GM19351 (cell line): ENCODE measurements around the gene PCDHGB4.
"Not testable (repeated sequence)": the region's sequence is repeated elsewhere in the genome, so short reads cannot be mapped to it uniquely, and the experiment has no call there.

ENCODE experiments used
- ATAC-seq: cut with Tn5 transposase; IDR thresholded peaks from one replicate; pipeline ENCODE4 v1.9.1; 2021; ENCODE audit warnings: mild to moderate bottlenecking, moderate library complexity; ENCODE audit not compliant: unreplicated experiment

PCDHGB4 gene

DNA sequence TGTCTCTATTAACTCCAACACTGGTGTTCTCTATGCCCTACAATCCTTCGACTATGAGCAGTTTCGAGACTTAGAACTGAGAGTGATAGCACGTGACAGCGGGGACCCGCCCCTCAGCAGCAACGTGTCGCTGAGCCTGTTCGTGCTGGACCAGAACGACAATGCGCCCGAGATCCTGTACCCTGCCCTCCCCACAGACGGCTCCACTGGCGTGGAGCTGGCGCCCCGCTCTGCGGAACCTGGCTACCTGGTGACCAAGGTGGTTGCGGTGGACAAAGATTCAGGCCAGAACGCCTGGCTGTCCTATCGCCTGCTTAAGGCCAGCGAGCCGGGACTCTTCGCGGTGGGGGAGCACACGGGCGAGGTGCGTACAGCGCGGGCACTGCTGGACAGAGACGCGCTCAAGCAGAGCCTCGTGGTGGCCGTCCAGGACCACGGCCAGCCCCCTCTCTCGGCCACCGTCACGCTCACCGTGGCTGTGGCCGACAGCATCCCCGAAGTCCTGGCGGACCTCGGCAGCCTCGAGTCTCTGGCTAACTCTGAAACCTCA is 35.3 kb downstream of the PCDHGB4 start:
- ATAC-seq: no peak

DNA sequence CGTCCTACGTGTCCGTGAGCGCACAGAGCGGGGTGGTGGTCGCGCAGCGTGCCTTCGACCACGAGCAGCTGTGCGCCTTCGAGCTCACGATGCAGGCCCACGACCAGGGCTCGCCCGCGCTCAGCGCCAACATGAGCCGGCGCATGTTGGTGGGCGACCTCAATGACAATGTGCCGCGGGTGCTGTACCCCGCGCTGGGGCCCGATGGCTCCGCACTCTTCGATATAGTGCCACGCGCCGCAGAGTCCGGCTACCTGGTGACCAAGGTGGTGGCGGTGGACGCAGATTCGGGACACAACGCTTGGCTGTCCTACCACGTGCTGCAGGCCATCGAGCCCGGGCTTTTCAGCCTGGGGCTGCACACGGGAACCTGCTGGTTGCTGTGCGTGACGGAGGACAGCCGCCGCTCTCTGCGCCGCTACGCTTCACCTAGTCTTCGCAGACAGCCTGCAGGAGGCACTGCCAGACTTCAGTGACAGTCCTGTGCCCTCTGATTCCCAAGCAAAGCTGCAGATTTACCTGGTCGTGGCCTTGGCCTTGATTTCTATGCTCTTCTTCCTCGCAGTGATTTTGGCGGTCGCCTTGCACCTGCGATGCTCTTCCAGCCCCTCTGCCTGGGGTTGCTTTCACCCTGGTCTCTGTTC is 40.4 kb downstream of the PCDHGB4 start:
- no peak for ATAC-seq

DNA sequence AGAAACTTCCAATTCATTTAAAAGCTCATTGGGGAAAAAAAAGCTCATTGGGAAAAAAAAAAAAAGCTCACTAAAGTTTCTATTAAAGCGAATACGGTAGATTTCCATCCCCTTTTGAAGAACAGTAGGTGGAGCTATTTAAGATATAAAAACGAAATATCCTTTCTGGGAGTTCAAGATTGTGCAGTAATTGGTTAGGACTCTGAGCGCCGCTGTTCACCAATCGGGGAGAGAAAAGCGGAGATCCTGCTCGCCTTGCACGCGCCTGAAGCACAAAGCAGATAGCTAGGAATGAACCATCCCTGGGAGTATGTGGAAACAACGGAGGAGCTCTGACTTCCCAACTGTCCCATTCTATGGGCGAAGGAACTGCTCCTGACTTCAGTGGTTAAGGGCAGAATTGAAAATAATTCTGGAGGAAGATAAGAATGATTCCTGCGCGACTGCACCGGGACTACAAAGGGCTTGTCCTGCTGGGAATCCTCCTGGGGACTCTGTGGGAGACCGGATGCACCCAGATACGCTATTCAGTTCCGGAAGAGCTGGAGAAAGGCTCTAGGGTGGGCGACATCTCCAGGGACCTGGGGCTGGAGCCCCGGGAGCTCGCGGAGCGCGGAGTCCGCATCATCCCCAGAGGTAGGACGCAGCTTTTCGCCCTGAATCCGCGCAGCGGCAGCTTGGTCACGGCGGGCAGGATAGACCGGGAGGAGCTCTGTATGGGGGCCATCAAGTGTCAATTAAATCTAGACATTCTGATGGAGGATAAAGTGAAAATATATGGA is 43.0 kb downstream of the PCDHGB4 start, which contains the start of gene PCDHGA12:
Gene PCDHGA12, plus strand, starts transcription at position 176 of the 782 bp plus-strand sequence. Its CDS starts 253 bp downstream, at position 429.
- peak; percentile 84 for ATAC-seq

DNA sequence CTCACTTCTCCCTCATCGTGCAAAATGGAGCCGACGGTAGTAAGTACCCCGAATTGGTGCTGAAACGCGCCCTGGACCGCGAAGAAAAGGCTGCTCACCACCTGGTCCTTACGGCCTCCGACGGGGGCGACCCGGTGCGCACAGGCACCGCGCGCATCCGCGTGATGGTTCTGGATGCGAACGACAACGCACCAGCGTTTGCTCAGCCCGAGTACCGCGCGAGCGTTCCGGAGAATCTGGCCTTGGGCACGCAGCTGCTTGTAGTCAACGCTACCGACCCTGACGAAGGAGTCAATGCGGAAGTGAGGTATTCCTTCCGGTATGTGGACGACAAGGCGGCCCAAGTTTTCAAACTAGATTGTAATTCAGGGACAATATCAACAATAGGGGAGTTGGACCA is 43.8 kb downstream of the PCDHGB4 start:
- peak; percentile 52 for ATAC-seq

DNA sequence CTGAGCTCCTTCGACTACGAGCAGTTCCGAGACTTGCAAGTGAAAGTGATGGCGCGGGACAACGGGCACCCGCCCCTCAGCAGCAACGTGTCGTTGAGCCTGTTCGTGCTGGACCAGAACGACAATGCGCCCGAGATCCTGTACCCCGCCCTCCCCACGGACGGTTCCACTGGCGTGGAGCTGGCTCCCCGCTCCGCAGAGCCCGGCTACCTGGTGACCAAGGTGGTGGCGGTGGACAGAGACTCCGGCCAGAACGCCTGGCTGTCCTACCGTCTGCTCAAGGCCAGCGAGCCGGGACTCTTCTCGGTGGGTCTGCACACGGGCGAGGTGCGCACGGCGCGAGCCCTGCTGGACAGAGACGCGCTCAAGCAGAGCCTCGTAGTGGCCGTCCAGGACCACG is 44.8 kb downstream of the PCDHGB4 start:
- not testable (repeated sequence) for ATAC-seq

DNA sequence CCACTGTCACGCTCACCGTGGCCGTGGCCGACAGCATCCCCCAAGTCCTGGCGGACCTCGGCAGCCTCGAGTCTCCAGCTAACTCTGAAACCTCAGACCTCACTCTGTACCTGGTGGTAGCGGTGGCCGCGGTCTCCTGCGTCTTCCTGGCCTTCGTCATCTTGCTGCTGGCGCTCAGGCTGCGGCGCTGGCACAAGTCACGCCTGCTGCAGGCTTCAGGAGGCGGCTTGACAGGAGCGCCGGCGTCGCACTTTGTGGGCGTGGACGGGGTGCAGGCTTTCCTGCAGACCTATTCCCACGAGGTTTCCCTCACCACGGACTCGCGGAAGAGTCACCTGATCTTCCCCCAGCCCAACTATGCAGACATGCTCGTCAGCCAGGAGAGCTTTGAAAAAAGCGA is 45.2 kb downstream of the PCDHGB4 start:
- ATAC-seq: not testable (repeated sequence)

DNA sequence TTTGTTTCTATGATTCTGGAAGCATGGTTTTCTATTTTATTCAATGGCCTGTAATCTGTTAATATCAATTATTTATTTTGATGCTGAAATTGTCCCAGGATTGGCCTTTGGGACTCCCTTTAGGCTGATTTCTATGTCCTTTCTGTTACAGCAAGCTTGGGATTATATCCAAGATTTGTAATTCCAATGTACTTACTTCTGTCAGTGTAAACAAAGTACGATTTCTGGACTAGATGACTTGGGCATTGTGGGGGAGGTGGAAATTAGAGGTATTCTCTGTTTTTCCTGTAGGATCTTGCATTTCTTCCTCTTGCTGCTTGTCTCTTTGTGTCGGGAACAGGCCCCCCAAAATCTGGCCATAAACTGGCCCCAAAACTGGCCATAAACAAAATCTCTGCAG is 46.5 kb downstream of the PCDHGB4 start:
- no peak for ATAC-seq

DNA sequence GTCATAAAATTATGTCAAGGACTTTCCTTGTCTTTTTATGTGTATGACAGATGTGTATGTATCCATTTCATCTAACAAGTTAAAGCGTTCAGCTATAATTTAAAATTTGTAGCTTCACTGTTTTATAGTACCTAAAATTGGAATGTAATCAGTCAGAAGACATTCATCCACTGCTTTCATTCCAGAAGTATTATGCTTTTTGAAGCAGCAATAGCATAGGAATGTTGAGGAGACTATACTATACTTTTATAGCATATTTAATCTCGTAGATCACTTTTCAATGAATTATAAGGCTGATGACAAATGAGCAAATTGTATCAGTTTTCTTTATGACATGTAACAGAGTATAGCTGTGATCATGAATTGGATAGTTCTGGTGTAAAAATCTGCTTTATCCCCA is 49.7 kb downstream of the PCDHGB4 start:
- ATAC-seq: no peak

DNA sequence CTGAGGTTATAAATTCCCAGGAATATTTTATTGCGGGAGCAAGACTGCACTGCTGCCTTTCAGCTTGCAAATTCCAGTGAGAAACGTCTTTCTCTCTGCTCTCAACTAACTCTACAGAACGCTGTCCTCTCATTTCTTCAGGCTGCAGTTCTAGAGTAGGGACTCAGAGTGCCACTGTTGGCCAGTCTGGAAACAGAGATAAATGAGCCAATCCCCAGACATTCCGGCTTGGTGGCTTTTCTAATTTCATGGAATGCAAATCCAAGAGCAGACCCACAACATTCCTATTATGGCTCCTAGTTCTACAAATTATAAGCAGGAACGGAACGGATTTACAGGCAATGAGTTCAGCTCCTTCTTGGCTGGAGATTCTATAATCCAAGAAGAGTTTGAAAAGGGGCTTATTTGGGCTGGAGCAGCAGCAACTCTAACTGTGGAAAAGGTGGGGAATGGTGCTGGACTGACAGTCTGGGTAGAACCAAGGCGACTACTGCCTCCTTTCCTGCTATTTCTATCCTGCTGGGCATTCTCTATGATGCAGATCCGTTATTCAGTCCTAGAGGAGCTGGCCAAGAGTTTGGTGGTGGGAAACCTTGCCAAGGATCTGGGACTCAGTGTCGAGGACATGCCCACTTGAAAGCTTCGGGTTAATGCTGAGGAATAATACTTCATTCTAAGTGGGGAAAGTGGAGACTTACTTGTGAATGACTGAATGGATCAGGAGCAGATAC is 52.1 kb downstream of the PCDHGB4 start:
- ATAC-seq: no peak
